Stimulated activated CD8-positive, alpha-beta memory T cell treated with anti-CD3 and anti-CD28 coated beads, Interleukin-15, amount 100 ng/mL, for 4 hours (primary cell): ENCODE results near the gene CD96.

Source experiments
- DNase-seq, 2 donors: peaks; one replicate each; pipeline ENCODE4 v3.0.0-alpha.2; 2020; ENCODE audit warnings: low read depth in 2 of 2

CD96 gene

DNA sequence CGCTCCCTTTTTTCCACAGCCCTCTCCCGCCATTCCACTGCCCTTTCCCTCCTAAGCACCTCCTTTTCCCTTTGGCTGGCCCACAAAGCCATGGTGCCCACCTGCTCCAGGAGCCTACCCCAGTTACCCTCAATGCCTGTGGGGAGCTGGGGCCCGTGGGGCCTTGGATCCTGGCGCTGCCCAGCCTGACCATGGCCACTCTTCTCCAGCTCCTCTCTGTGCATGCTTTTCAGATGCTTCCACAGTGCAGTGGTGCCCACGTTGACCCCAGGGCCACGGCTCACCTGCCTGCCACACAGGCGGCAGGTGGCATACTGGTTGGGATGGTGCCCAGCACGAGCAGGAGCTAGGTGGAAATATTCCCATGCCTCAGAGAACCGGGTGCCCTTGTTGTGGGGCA, 51.7 kb downstream of the CD96 start:
- DNase-seq: no peak

DNA sequence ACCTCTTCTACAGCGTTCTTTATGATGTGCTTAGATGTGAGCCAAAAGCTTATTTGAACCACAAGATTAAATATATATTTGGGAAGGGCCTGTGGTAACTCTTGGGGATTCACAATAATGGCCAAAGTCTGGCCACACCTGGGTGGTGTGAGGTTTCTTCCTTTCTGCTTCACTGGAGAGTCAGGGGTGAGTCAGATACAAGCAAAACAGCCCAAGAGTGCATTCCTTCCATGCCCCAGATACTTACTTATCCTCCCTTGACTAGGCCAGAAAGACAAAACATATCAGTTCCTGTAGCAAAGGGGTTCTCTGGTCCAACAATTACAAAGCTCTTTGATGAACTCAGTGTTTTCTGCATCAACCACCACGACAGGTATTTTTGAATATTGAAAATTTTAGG, 52.2 kb downstream of the CD96 start:
- no peak for DNase-seq

DNA sequence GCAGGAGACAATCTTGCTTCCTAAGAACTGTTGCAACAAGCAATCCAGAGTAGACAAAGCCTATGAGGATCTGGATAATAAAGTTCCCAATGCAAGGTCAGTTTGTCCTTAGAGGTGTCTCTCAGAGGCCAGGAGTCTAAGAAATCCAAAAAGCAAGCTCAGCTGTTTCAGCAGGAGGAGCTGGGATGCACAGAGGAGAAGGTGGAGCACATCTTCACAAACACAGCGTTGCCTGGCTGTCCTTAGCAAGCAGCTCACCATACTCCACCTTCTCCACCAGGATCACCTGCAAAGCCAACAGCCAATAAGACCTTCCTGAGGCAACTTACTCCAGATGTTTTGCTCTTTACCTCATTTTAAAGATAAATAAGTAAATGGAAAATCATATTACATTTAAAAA, 52.8 kb downstream of the CD96 start:
- no peak for DNase-seq

DNA sequence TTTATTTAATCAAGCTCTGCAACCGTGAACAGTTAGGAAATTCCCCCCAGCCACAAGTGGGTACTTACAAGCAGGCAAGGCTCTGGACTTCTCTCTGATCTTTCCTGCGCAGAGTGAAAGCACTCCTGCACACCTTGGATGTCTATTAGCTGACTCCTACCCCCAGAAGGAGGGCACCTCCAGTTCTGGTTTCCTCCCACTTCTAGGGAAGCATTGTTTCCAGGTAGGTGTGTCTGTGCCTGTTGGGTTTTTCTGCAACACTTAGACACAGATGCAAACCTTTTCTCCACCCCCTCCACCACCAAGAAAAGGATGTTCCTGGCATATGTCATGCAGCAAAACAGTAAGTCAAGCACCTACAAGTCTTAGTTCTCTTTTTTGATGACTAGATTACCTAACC, 53.2 kb downstream of the CD96 start, which contains the start of gene ZBED2:
TSS of gene ZBED2 (minus strand) at position 115 of the 400 bp plus-strand sequence. CDS start 1,145 bp downstream, outside the sequence.
- no peak for DNase-seq

DNA sequence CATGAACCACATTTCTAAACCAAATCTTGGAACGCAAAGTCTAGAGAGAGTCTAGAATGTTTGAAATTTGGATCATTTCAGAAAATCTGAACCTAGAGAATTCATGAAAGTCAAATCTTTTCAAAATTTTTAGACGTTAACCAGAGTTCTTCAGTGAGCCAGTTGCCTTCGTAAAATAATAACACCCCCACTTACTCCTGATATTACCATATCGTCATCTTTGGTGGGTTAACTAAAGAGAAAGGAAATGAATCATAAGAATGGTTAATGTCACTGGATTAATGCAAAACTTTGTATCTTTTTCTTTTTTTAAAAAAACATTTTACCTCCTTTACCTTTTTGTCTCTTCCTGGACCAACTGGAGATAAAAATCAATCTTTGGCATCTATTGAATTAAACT, 54.3 kb downstream of the CD96 start:
- DNase-seq: no peak

DNA sequence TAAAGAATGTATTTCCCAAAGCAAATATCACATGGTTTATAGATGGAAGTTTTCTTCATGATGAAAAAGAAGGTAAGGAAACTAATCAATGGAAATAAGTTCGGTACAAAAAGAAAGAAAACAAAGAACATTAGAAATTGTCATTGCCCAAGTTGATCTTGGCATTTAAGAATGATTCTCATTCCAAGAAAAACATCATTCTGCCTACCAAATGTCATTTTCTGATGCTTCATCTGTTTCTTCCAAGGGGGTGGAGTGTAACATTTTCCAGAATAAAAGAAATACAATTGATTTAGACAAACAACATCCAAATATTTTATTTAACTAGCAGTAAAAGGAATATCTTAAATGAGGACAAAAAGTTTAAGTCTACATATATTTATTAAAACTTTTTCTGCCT, 56.1 kb downstream of the CD96 start:
- DNase-seq: no peak

DNA sequence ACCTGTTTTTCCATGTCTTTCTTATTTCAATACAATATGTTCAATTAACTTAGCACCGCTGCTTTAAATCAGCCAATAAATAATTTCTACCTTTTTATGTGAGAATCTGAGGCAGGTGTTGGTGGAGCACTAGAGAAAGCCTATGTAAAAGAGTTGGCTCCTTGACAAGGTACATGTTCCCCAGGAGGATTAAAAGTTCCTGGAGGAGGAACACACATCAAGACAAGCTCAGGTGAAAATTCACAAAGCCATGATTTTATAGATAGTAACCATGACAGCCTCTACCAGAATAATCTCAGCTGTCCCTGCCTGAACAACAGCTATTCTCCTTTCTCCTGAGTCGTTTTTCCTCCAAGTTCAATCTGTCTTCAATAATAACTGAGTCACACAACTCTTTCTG, 56.6 kb downstream of the CD96 start:
- DNase-seq: no peak

DNA sequence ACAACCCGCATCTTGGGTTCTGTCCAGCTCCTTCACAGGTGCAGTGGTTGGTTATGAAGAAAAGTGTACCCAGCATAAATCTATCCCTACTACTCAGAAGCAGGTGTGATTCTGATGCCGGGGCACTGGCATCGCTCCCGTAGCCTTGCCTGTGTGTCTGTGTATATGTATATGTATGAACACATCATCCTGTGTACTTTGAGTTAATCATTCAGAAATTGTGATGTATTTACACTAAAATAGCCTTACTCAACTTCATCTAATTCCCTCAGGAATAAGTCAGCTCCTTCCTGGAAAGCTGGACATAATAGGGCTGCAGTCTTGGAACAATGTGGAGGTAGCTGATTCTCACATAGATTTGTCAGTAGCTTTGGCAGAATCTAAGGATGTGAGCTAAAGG, 59.8 kb downstream of the CD96 start:
- DNase-seq: no peak

DNA sequence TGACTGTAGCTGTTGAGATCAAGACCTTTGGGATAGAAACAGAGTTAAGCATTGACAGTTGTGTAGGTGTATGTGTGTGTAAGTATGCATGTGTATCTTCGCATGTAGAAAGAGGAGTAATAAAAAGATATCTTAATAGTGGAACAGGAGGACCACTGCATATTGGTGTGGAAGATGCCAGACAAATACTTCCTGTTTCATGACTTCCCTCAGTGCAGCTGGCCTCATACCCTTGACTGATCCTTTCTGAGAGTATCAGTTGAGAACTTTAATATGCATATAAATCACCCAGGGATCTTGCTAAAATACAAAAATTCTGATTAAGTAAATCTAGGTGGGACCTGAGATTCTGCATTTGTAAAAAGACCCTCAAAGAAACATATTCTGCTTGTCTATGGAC, 61.7 kb downstream of the CD96 start:
- no peak for DNase-seq

DNA sequence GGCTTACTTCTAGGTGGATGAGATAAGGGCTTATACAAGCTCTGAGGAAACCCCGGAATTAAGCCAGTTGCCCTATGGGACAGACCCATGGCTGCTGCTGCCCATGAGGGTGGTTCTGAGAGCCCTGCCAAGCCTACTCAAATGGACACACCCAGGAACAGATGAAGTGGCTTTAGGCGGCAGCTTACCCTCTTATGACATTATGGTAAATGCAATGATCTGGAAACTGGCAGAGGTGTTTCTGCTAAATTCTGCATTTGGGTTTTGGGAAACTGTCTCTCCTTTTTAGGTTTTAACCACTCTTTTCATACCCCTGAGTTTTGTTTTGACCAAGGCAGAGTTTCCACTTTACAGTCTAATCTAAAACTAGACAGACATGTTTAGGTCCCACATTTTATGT, 62.1 kb downstream of the CD96 start:
- DNase-seq: no peak

DNA sequence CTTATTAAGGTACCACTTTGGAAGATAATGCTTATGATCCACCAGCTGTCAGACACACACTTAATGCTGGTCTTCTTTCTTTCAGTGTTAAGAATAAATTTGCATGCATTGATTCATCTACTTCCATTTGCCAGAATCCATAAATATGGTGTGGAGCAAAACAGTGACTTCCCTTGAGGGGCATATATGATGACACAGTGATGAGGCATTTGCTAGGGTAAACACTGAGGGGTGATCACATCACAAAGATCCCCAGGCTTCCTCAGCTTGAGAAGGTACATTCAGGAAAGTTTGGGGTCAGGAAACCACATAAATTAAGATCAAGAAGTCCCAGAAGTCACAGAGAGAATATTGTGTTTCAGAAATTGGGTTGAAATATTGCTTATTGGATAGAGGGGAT, 63.0 kb downstream of the CD96 start:
- DNase-seq: no peak

DNA sequence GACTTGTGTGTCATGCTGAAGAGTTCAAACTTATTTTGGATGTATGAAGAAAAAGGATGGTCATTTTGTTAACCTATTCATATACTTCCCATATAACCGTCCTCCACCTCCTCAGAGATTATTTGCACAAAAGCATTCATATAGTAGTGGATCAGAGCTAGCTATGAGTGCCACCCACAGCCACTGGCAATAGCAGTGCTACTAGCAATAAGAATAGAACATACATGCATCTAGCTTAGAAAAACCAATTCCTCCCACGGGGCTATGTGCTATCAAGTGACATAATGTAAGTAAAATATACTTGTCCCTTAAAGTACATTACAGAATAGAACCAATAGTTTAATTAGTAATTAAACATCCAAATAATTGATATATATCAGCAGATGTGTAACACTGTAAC, 63.5 kb downstream of the CD96 start:
- DNase-seq: no peak

DNA sequence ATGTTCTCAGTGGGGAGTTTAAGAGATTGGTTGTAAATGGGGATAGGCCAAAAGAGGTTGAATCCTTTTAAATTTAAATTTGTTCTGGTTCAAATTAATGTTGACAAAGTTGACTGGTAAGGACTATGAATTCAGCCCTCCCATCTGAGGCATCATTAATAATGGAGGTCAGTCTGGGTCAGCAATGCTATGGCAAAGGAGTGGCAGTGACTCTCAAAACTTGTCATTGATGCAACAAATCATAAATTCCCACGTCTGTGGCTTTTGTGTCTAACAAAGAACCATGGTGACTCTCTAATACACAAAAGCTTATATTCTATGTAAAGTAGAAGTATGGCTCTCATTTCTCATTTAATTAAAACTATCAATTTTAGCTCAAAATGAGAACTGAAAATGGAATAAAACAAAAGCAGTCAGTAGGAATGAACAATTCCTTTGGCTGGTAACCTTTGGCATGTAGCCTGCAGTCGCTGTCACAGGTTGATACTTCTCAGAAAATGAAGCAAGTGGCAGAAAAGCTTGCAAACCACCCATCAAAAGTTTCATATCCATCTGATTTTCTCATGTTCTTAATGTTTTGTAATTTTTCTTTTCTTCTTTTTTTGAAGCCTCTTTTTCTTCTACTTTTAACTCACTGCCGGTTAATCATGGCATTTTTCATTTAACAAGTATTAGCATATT, 65.4 kb downstream of the CD96 start:
- DNase-seq: no peak

DNA sequence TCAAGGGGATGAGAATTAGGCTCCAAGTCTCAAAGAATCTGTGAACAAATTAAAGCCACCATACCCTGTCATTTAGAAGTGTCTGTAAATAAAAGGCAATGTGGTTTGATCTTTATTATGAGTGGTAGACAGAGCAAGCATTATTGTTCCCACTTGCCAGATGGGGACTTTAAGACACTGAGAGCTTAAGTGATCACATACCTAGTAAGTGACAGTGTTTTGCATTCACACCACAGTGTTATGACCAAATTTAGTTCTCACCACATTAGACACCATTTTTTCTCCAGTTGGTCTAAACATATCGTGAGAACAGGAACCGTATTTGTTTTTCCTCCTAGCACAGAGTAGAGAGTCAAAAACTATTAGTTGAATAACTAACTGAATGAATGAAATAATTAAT, 66.4 kb downstream of the CD96 start:
- DNase-seq: no peak

DNA sequence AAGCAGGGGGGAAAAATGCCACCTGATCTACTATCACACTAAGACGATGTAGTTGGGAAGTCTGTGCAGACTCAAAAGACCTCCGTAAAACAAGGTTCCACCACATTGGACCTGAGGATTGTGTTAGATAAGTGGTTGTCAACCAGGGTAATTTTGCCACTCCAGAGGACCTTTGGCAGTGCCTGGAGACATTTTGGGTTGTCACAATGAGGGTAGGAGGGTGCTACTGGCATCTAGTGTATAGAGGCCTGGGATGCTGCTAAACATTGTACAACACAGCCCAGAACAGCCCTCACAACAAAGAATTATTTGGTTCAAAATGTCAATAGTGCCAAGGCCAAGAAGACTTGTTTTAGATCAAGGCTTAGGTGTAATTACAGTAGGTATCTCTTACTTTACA, 67.7 kb downstream of the CD96 start:
- DNase-seq: no peak

DNA sequence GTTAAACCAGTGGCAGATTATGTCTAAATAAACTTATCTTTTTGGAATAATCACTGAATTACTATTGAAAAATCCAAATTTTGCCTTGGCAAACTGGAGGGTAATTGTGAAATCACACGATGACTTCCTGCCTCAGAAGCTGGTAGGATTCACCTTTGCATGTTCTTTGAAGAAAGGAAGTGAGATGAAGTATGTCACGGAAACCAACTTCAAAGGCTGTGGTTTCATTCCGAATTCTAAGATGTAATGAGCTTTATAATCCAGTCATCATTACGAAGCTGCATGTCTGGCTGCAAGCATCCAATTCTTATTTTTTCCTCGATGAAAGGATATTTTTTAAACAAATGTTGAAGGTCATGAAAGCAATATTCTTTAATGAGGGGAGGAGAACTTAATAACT, 68.2 kb downstream of the CD96 start:
- DNase-seq: peak in 1 of 2 donors; percentile 21

DNA sequence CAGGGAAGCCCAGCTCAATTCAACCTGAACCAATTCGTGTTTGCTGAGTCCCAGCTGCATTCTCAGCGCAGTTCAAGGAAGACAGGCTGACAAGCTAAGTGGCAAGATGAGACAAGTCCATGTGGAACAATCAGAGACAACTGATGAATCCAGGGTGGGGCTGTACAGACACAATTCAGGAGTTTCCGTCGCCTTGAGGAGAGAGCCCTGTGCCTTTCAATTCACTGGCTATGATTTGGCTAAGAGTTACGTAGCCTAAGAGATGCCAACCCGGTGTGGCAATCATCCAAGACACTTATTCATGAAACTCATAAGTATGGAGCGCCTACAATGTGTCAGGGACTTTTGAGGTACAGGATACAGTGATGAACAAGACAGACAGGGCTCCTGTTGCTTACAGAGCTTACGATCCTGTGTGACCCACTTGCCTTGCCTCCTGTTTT, 68.6 kb downstream of the CD96 start:
- no peak for DNase-seq

DNA sequence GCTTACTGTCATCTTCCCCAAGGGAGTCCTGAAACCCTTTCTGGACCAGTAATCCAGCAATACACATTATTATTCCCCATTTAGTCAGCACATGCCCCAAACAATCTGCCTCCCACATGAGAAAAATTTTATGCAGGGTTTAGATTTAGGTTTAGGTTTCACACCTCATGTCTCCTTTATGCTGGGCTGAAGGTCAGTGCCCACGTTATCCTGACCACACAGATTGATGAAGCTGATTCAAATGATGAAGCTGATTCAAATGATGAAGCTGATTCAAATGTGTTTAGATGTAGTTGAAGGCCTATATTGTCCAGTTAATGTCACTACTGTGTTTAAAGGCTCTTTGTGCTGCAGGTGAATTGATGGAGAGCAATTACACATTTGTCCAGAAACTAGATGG, 71.3 kb downstream of the CD96 start:
- DNase-seq: no peak

DNA sequence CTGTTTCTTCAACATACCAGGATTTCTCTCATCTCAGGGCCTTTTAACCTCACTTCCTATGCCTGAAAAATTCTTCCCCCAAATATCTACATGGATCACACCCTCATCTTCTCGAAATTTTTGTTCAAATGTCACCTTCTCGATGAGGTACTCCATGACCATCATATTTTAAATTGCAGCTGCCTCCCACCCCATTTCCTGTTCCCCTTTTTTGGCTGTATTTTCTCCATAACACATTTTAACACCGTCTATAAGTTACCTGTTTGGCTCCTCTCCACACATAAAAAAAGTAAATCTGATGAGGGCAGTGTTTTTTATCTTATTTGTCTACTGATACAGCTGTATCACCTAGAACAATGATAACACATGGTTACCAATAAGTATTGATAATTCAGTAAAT, 73.9 kb downstream of the CD96 start:
- no peak for DNase-seq

DNA sequence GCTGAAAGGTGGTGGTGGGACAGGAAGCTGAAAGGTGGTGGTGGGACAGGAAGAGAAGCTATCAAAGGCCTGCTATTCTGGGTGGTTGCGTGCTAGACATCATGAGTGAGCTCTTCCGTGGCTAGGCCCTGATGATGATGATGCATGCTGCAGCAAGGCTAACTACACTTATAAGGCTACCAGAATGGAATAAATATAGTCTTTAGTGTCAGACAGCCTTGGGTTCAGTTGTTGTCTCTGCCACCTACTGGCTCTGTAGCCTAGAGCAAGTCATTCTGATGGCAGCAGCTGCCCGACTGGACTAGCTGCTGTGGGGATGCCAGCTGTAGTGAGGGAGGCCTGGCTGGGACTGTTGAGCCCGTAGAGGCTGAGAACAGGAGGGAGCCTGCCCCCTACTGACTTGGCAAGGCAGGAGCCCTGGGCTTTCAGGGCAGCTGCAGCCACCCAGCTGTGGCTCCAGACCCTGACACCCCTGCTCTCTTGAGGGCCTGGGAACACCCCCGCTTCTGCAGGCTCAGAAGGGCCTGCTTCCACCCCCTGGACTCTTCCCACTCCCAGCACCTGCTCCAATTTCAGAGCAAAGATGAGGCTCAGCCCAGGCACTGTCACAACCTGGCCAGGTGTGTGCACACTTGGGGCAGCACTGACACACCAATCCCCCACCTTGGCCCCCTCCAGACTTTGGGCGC, 74.6 kb downstream of the CD96 start:
- peak; percentile 41 to 52 for DNase-seq

DNA sequence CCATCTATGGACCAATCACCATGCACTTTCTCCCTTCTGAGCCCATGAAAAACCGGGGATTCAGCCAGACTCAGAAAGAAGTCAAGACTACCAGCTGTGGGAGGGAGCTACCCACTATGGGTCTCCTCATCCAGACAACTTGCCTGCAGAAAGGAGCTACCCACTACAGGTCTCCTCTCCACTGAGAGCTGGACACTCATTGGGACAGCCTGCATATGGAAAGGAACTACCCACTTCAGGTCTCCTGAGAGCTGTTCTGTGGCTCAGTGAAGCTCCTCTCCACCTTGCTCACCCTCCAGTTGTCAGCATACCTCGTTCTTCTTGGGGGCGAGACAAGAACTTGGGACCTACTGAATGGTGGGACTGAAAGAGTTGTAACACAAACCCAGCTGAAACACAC, 75.4 kb downstream of the CD96 start:
- no peak for DNase-seq

DNA sequence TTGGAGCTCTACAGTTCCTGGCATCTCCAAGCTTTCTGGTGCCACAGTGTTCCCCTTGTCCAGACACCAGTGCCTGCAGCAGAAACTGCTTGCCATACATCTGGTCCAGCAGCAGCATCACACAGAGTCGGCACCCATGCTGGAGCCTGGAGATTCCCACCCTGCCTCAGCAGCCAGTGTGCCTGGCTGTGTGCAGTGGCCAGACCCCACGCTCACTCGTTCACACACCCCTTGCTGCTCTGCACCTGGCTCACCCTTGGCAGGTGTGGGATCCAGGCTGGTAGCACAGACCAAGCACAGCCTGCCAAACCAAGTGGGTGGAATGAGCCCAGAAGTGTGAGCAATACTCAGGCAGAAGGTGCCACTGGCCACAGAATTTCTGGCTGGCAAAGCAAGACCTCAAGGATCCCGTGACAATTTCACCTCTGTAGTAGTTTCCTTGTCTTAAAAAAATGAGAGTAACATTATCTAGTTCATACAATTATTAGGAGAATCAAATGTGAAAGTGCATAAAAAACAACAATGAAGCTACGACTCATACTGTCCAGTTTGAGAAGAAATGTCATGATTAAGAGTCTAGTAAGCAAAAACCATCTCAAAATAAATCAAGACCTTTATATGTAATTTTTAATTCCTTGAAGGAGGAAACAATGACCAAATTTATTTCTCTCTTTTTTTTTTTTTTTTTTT, 76.1 kb downstream of the CD96 start:
- DNase-seq: no peak

DNA sequence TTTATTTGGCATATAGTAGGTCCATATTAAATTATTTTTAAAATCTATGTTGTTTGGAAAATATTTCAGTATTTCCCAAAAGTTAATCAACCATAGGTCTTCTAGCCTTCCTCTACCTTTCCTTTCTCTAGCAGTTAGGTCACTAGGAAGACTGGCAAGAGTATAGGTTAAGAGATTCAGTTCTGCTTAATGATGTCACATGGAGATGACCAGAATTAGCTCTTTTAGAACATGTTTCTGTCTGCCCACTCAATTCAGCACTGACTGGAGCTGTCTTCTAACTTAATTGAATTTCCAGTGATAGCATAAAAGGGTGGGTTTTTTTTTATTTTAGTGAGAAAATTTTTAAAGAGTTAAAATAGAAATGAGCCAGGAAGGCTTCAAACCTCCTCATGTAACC, 76.9 kb downstream of the CD96 start:
- DNase-seq: no peak
